ENCODE data around the gene RPRD1B. TPM values are rescaled to one million over a fixed set of nuclear protein-coding genes. Genes with fewer than 3 reads are reported as not detected.

Gene RPRD1B
- total RNA-seq, 2 experiments from 2014 or later = 36.5 to 38.8 TPM

GRCh38 chr20:38138086-38138778 is 104.7 kb downstream of the RPRD1B start:
- POLR2A ChIA-PET = no interaction called here
- CTCF ChIA-PET = no interaction called here

GRCh38 chr20:38139156-38139912 is 105.8 kb downstream of the RPRD1B start:
- POLR2A ChIA-PET = no interaction called here
- CTCF ChIA-PET = no interaction called here

GRCh38 chr20:38139977-38140753 is 106.6 kb downstream of the RPRD1B start:
- ChIA-PET CTCF (interaction anchor here (0.6 kb wide), 1 partner anchor 600 kb away, joined by 3 read pairs; no protein-coding TSS in a partner anchor), POLR2A (no interaction called here)

- ChIA-PET POLR2A (no interaction called here), CTCF (no interaction called here)
Measured at GRCh38 chr20:38141204-38141888, 107.8 kb downstream of the RPRD1B start.

Other genes starting within 250 kb of the RPRD1B start
- not detected for gene VSTM2L, start 130.6 kb upstream of the RPRD1B start, total RNA-seq
- gene TTI1, start 290 bp upstream of the RPRD1B start, total RNA-seq = 10 to 100 TPM; 43.2 to 43.8 TPM
- gene TGM2, start 131.5 kb downstream of the RPRD1B start, total RNA-seq = not detected
- not detected for gene KIAA1755, start 227.0 kb downstream of the RPRD1B start, total RNA-seq

All from activated CD8-positive, alpha-beta memory T cell treated with anti-CD3 and anti-CD28 coated beads for 36 hours (primary cell).